Activated T-helper 1 cell treated with anti-CD3 and anti-CD28 coated beads, Interleukin-12 subunit alpha, Interleukin-12 subunit beta, Interleukin-2, Interleukin-4 antibody, amounts not matched to agents 30 ng/mL and 10 ng/mL and 1 ng/mL, durations not matched to agents 14 hours and 24 hours and 36 hours (primary cell): ENCODE results near the gene MRPL40. TPM values are rescaled to one million over a fixed set of nuclear protein-coding genes. Genes with fewer than 3 reads are reported as not detected.

ENCODE experiments used
- DNase-seq: peaks from one replicate; pipeline ENCODE4 v3.0.0; 2021; ENCODE audit warnings: low spot score
- H3K27ac Mint-ChIP-seq: one replicate; pipeline ENCODE4 v1.8.0; 2021; ENCODE audit warnings: mild to moderate bottlenecking, mixed read lengths
- H3K27me3 Mint-ChIP-seq: one replicate; pipeline ENCODE4 v1.8.0; 2022; ENCODE audit warnings: mild to moderate bottlenecking, moderate library complexity, mixed read lengths; ENCODE audit not compliant: insufficient read depth
- H3K36me3 Mint-ChIP-seq: one replicate; pipeline ENCODE4 v1.8.0; 2021; ENCODE audit warnings: low read depth, mixed read lengths
- H3K4me1 Mint-ChIP-seq: one replicate; pipeline ENCODE4 v1.8.0; 2021; ENCODE audit warnings: low read depth, mixed read lengths
- H3K4me3 Mint-ChIP-seq: one replicate; pipeline ENCODE4 v1.8.0; 2021; ENCODE audit warnings: mild to moderate bottlenecking, moderate library complexity, mixed read lengths
- H3K9me3 Mint-ChIP-seq: one replicate; pipeline ENCODE4 v1.8.0; 2021; ENCODE audit warnings: mixed read lengths
- intact Hi-C: fragments of 100-400 bp; cut with micrococcal nuclease; formaldehyde crosslinking; loops from one replicate; pipeline ENCODE4 v1.15.1; 2024
- total RNA-seq: library from RNA; stranded (reverse); gene quantifications from 2 replicates; pipeline ENCODE4 v1.2.3, GENCODE V29; 2022

Gene MRPL40
- total RNA-seq, 1 donor from 2014 or later: 38.5 TPM

GRCh38 chr22:19448739-19449421 lies 16.5 kb downstream of the MRPL40 start:
- peaks cover 36% of the 10 kb centered on the region for H3K36me3 Mint-ChIP-seq

GRCh38 chr22:19449422-19449767 lies 17.1 kb downstream of the MRPL40 start:
- Mint-ChIP-seq H3K4me3 (no peak overlapping the region), H3K4me1 (peaks cover 49% of the 10 kb centered on the region), H3K36me3 (peaks cover 34% of the 10 kb centered on the region), H3K27ac (no peak overlapping the region), H3K9me3 (no peaks in the 10 kb centered on the region), H3K27me3 (no peaks in the 10 kb centered on the region)
- no peak for DNase-seq
- intact Hi-C loops: loop anchor here (5.0 to 10.0 kb wide), 2 partner anchors 272 to 405 kb away; partner anchors contain the start of genes GNB1L, RTL10 and SLC25A1

More at GRCh38 chr22:19448739-19449421, 16.5 kb downstream of the MRPL40 start:
- no peaks in the 10 kb centered on the region for H3K9me3 Mint-ChIP-seq
- H3K4me1 Mint-ChIP-seq: peaks cover 47% of the 10 kb centered on the region
- H3K27ac Mint-ChIP-seq: no peak overlapping the region
- peak overlapping the region; percentile 95 for H3K4me3 Mint-ChIP-seq
- intact Hi-C loops: loop anchor here (5.0 to 10.0 kb wide), 2 partner anchors 272 to 406 kb away; partner anchors contain the start of genes GNB1L, RTL10 and SLC25A1
- peak; percentile 28 for DNase-seq
- H3K27me3 Mint-ChIP-seq: no peaks in the 10 kb centered on the region

GRCh38 chr22:19450363-19451175 lies 18.2 kb downstream of the MRPL40 start:
- Mint-ChIP-seq H3K27ac (no peak overlapping the region), H3K36me3 (peaks cover 44% of the 10 kb centered on the region), H3K27me3 (no peaks in the 10 kb centered on the region), H3K9me3 (no peaks in the 10 kb centered on the region), H3K4me1 (peaks cover 40% of the 10 kb centered on the region), H3K4me3 (no peak overlapping the region)
- intact Hi-C loops: no loop called here
- DNase-seq: no peak

DNA sequence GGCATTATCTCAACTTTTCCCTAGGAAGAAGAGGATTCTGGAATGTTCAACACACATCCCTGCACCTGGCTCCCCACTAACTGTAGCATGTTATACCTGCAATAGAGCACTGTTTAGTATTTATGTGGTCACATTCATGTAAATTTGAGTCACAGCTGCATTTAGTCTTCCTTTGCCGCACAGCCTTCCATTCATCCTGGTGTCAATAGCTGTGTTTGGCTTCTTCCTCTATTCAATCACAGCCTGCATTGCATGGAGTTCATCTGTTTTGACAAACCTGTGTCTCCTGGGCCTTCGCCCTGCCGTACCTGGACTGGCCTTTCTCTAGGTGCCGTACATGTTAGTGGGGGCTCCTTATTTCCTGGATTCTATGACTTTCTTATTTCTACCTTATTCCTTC lies 19.2 kb downstream of the MRPL40 start:
- intact Hi-C loops: no loop called here
- H3K9me3 Mint-ChIP-seq: no peaks in the 10 kb centered on the region
- DNase-seq: no peak
- no peaks in the 10 kb centered on the region for H3K27me3 Mint-ChIP-seq
- H3K27ac Mint-ChIP-seq: no peak overlapping the region
- peaks cover 47% of the 10 kb centered on the region for H3K36me3 Mint-ChIP-seq
- peaks cover 33% of the 10 kb centered on the region for H3K4me1 Mint-ChIP-seq
- H3K4me3 Mint-ChIP-seq: no peak overlapping the region

- no peak overlapping the region for H3K4me3 Mint-ChIP-seq
- H3K27me3 Mint-ChIP-seq: no peaks in the 10 kb centered on the region
- intact Hi-C loops: no loop called here
- peaks cover 19% of the 10 kb centered on the region for H3K4me1 Mint-ChIP-seq
- no peak overlapping the region for H3K27ac Mint-ChIP-seq
- DNase-seq: no peak
- peaks cover 48% of the 10 kb centered on the region for H3K36me3 Mint-ChIP-seq
- H3K9me3 Mint-ChIP-seq: no peaks in the 10 kb centered on the region
Measured at GRCh38 chr22:19453718-19454117, 21.4 kb downstream of the MRPL40 start.

- no peak for DNase-seq
- Mint-ChIP-seq H3K36me3 (peaks cover 48% of the 10 kb centered on the region), H3K9me3 (no peaks in the 10 kb centered on the region), H3K4me3 (no peak overlapping the region), H3K4me1 (peaks cover 14% of the 10 kb centered on the region), H3K27me3 (no peaks in the 10 kb centered on the region), H3K27ac (no peak overlapping the region)
- intact Hi-C loops: no loop called here
Measured at GRCh38 chr22:19454156-19454555, 21.8 kb downstream of the MRPL40 start.

- Mint-ChIP-seq H3K36me3 (peaks cover 50% of the 10 kb centered on the region), H3K4me3 (no peak overlapping the region), H3K27me3 (no peaks in the 10 kb centered on the region), H3K9me3 (no peaks in the 10 kb centered on the region), H3K4me1 (peaks cover 10% of the 10 kb centered on the region), H3K27ac (no peak overlapping the region)
- intact Hi-C loops: no loop called here
- no peak for DNase-seq
Measured at GRCh38 chr22:19455033-19455432, 22.7 kb downstream of the MRPL40 start.

GRCh38 chr22:19455585-19456370 lies 23.4 kb downstream of the MRPL40 start:
- peaks cover 10% of the 10 kb centered on the region for H3K4me1 Mint-ChIP-seq
- H3K27ac Mint-ChIP-seq: no peak overlapping the region
- no peak overlapping the region for H3K4me3 Mint-ChIP-seq
- DNase-seq: no peak
- intact Hi-C loops: no loop called here
- H3K27me3 Mint-ChIP-seq: no peaks in the 10 kb centered on the region
- H3K9me3 Mint-ChIP-seq: no peaks in the 10 kb centered on the region
- H3K36me3 Mint-ChIP-seq: peaks cover 46% of the 10 kb centered on the region

GRCh38 chr22:19456541-19456940 lies 24.2 kb downstream of the MRPL40 start:
- Mint-ChIP-seq H3K9me3 (no peaks in the 10 kb centered on the region), H3K36me3 (peaks cover 46% of the 10 kb centered on the region), H3K4me3 (no peak overlapping the region), H3K27me3 (no peaks in the 10 kb centered on the region), H3K27ac (no peak overlapping the region), H3K4me1 (peaks cover 10% of the 10 kb centered on the region)
- intact Hi-C loops: no loop called here
- no peak for DNase-seq

DNA sequence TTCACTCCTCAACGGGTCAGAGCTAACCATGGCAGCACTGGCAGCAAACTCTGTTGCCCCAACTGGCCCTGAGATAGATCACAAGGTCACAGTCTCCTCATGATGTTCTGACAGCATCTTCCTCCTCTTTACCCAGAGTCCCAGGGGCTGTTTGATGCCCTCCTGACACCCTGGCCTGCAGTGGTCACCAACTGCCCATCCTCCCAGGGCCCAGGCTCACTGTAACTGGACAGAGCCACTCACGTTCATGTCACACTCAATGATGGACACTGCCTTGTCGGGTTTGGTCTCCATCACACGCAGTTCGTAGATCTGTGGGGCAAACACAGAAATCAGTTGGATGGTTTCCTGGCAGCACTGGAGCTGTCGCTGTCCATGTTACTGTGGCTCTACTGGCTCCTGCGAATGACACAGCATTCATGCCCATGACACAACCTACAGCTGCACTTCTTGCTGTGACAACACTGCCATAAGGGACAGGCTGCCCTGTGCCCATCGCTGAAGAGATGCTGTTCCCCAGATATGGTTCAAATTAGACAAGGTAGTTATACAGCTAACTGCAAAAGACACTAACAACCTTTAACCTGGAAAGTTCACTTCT lies 25.6 kb downstream of the MRPL40 start:
- H3K36me3 Mint-ChIP-seq: peaks cover 39% of the 10 kb centered on the region
- intact Hi-C loops: no loop called here

GRCh38 chr22:19460036-19460435 lies 27.7 kb downstream of the MRPL40 start:
- Mint-ChIP-seq H3K4me1 (peaks cover 17% of the 10 kb centered on the region), H3K27me3 (no peaks in the 10 kb centered on the region), H3K4me3 (no peak overlapping the region), H3K36me3 (peaks cover 43% of the 10 kb centered on the region), H3K27ac (no peak overlapping the region), H3K9me3 (no peaks in the 10 kb centered on the region)
- no peak for DNase-seq
- intact Hi-C loops: no loop called here

More for the DNA sequence above, 25.6 kb downstream of the MRPL40 start:
- Mint-ChIP-seq H3K27me3 (no peaks in the 10 kb centered on the region), H3K27ac (no peak overlapping the region), H3K4me1 (peaks cover 10% of the 10 kb centered on the region), H3K4me3 (no peak overlapping the region), H3K9me3 (no peaks in the 10 kb centered on the region)
- DNase-seq: no peak

- DNase-seq: no peak
- Mint-ChIP-seq H3K27ac (no peak overlapping the region), H3K27me3 (no peaks in the 10 kb centered on the region), H3K9me3 (no peaks in the 10 kb centered on the region), H3K4me3 (no peak overlapping the region), H3K36me3 (peaks cover 36% of the 10 kb centered on the region), H3K4me1 (peaks cover 22% of the 10 kb centered on the region)
- intact Hi-C loops: no loop called here
Measured at GRCh38 chr22:19461506-19461905, 29.2 kb downstream of the MRPL40 start.
